Gastroesophageal sphincter (tissue), 4 donors: ENCODE results near the gene TXNRD1. TPM values are rescaled to one million over a fixed set of nuclear protein-coding genes. Genes with fewer than 3 reads are reported as not detected.

Experiments
- ATAC-seq: fragments of 150-250 bp; one replicate; pipeline ENCODE4 v1.9.1; 2016; ENCODE audit warnings: mild to moderate bottlenecking, moderate library complexity
- H3K27ac ChIP-seq, 4 donors: fragments of 200-600 bp; sonication (generic) in 3 of 4; 1 replicate in 3 of 4; 2 replicates in 1 of 4; pipeline ENCODE4 v1.5.1; 2016 to 2019
- H3K27me3 ChIP-seq: fragments of 200-600 bp; sonication (generic); one replicate; pipeline ENCODE4 v1.5.1; 2019
- H3K36me3 ChIP-seq, 2 donors: fragments of 200-600 bp; sonication (generic); one replicate each; pipeline ENCODE4 v1.5.1; 2019; ENCODE audit warnings: control low read depth in 1 of 2
- H3K4me1 ChIP-seq, 3 donors: fragments of 200-600 bp; sonication (generic); 1 replicate in 2 of 3; 2 replicates in 1 of 3; pipeline ENCODE4 v1.5.1; 2016 to 2019; ENCODE audit warnings: control low read depth in 2 of 3
- H3K4me3 ChIP-seq, 2 donors: fragments of 200-600 bp; sonication (generic); one replicate each; pipeline ENCODE4 v1.5.1; 2019; ENCODE audit warnings: mild to moderate bottlenecking in 1 of 2, moderate library complexity in 1 of 2
- H3K9me3 ChIP-seq, 3 donors: fragments of 200-600 bp; sonication (generic); one replicate each; pipeline ENCODE4 v1.5.1; 2017 to 2019; ENCODE audit warnings: control low read depth in 2 of 3
- EP300 ChIP-seq: sonication (generic); formaldehyde crosslinking; IDR thresholded peaks from one replicate; pipeline ENCODE4 v1.6.1; 2017; ENCODE audit warnings: antibody characterized with exemption, mild to moderate bottlenecking
- POLR2A ChIP-seq, 2 donors: fragments of 450-650 bp; IDR thresholded peaks; one replicate each; pipeline ENCODE4 v1.6.1; 2017; ENCODE audit warnings: antibody characterized with exemption in 2 of 2, mild to moderate bottlenecking in 2 of 2, moderate library complexity in 1 of 2
- POLR2AphosphoS5 ChIP-seq: sonication (generic); formaldehyde crosslinking; IDR thresholded peaks from one replicate; pipeline ENCODE4 v1.6.1; 2017; ENCODE audit warnings: antibody characterized with exemption
- WGBS, 2 donors: methylation state at CpG; one replicate each; pipeline ENCODE4 v1.1.5; 2018; ENCODE audit warnings: low coverage in 1 of 2; 5-methylcytosine and 5-hydroxymethylcytosine counted together
- total RNA-seq, 4 donors: library from RNA; depleted of rRNA; stranded (reverse); fragments of >200 nt; gene quantifications; one replicate each; pipeline ENCODE4 v1.1.0, GENCODE V29; 2016
- TF ChIP-seq, protein P1 (sequence below), 4 experiments: fragments of 200-600 bp in 2 of 4; fragments of 450-650 bp in 2 of 4; sonication (generic) in 1 of 4; IDR thresholded peaks; one replicate each; pipeline ENCODE4 v1.5.1; 2017 to 2019; ENCODE audit warnings: antibody characterized with exemption in 4 of 4, mild to moderate bottlenecking in 2 of 4, moderate library complexity in 2 of 4

The TXNRD1 gene
- total RNA-seq, 4 donors from 2014 or later = 230 to 458 (median 305) TPM

DNA sequence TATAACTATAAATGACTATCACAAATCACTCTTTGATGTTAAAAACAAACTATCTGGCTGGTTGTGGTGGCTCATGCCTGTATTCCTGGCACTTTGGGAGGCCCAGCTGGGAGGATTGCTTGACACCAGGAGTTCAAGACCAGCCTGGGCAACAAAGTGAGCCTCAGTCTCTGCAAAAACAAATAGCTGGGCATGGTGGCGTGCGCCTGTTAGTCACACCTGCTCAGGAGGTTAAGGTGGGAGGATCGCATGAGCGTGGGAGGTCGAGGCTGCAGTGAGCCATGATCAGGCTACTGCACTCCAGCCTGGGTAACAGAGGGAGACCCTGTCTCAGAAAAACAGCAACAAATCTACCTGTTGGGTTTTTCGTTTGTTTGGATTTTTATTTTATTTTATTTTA lies 5.4 kb downstream of the TXNRD1 start:
- peak overlapping the region; percentile 89 to 99 (median 93) for H3K27ac ChIP-seq

DNA sequence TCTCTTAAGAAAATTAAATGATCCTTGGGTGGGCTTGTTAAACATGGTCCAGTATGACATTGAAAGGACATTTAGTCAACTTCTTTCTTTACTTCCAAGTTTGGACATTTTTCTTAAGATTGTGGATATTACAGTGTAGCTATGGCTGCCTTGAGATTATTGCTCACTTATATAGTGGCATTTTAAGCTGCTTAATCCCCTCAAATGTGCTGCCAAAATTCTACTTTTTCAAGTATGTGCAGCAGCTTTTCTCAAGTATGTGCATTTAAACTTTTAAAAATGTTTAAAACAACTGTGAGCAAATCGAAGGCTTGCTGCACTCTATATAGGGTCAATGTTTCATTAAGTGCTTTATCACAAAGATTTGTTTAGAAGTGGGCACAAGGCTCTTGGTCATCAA lies 7.4 kb downstream of the TXNRD1 start:
- H3K4me3 ChIP-seq = no peak overlapping the region
- peaks cover 5 to 36% (median 15%) of the 10 kb centered on the region in 3 donors for H3K4me1 ChIP-seq
- no peak for ATAC-seq
- no peak overlapping the region for H3K27ac ChIP-seq
- H3K27me3 ChIP-seq = no peaks in the 10 kb centered on the region
- WGBS, 2 donors = 5 to 78% methylated on average over 1 of the region's 1 CpG
- H3K9me3 ChIP-seq = no peaks in the 10 kb centered on the region
- no peaks in the 10 kb centered on the region for H3K36me3 ChIP-seq
- TF ChIP-seq POLR2AphosphoS5 (no peak), POLR2A (IDR thresholded peaks at IDR 0.05) (no peak), EP300 (no peak)
- TF ChIP-seq, protein P1, sequence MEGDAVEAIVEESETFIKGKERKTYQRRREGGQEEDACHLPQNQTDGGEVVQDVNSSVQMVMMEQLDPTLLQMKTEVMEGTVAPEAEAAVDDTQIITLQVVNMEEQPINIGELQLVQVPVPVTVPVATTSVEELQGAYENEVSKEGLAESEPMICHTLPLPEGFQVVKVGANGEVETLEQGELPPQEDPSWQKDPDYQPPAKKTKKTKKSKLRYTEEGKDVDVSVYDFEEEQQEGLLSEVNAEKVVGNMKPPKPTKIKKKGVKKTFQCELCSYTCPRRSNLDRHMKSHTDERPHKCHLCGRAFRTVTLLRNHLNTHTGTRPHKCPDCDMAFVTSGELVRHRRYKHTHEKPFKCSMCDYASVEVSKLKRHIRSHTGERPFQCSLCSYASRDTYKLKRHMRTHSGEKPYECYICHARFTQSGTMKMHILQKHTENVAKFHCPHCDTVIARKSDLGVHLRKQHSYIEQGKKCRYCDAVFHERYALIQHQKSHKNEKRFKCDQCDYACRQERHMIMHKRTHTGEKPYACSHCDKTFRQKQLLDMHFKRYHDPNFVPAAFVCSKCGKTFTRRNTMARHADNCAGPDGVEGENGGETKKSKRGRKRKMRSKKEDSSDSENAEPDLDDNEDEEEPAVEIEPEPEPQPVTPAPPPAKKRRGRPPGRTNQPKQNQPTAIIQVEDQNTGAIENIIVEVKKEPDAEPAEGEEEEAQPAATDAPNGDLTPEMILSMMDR (IDR thresholded peaks at IDR 0.05) = no peak

More for the DNA sequence above, 5.4 kb downstream of the TXNRD1 start:
- ATAC-seq = no peak
- Histone ChIP-seq H3K4me1 (peaks cover 8 to 46% (median 19%) of the 10 kb centered on the region in 3 donors), H3K4me3 (no peak overlapping the region), H3K27me3 (no peaks in the 10 kb centered on the region), H3K9me3 (no peaks in the 10 kb centered on the region), H3K36me3 (no peaks in the 10 kb centered on the region)
- TF ChIP-seq EP300 (no peak), POLR2AphosphoS5 (no peak), POLR2A (IDR thresholded peaks at IDR 0.05) (no peak)
- TF ChIP-seq, protein P1 (IDR thresholded peaks at IDR 0.05) = no peak
- WGBS, 2 donors = 98 to 100% methylated on average over 5 to 6 of the region's 6 CpGs

DNA sequence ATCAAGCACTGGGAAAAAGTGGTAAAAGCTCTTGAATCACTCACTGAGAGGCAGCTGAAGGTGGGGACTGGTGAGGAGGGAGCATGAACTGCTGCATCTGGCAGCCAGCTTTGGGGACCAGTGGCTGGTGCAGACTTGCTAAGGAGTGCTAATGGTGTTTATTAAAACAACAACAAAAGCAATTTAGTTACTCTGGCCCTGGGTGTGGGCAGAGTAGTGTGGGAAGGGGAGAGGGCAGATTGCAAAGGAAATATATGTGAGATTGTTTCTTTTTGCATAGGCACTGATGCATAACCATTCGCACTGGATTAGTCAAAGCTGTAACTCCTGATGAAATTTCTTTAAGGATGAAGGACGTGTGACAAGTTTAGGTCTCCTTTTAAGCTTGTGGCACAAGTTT lies 8.1 kb downstream of the TXNRD1 start:
- H3K27ac ChIP-seq = no peak overlapping the region
- TF ChIP-seq EP300 = no peak
- peaks cover 5 to 32% (median 13%) of the 10 kb centered on the region in 3 donors for H3K4me1 ChIP-seq
- H3K9me3 ChIP-seq = no peaks in the 10 kb centered on the region
- H3K4me3 ChIP-seq = no peak overlapping the region
- H3K27me3 ChIP-seq = no peaks in the 10 kb centered on the region
- WGBS, 2 donors = 67 to 69% methylated on average over 2 of the region's 2 CpGs
- no peaks in the 10 kb centered on the region for H3K36me3 ChIP-seq
- no peak for ATAC-seq

DNA sequence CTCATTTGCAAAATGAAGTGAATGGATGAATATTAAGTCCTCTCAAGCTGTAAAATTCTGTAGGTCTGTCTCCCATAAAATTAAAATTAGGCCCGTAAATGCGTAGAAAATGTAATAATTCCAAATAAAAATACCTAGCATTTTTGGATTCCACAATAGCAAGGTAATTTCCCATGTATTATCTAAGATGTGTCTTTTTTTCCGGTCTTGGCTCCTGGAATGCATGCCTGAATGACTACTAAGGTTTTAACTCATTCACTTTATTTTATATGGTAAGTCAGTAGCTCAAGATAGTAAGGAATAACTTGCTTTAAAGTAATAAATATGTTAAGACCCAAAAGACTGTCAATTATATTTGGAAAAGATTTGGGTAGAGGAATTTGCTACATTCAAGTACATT lies 11.1 kb downstream of the TXNRD1 start:
- H3K9me3 ChIP-seq = no peaks in the 10 kb centered on the region
- ATAC-seq = no peak
- TF ChIP-seq, protein P1 (IDR thresholded peaks at IDR 0.05) = no peak
- TF ChIP-seq POLR2A (IDR thresholded peaks at IDR 0.05) = no peak
- TF ChIP-seq POLR2AphosphoS5 = no peak
- TF ChIP-seq EP300 = no peak
- WGBS, 2 donors = 67 to 88% methylated on average over 3 of the region's 3 CpGs
- H3K27ac ChIP-seq = no peak overlapping the region
- no peaks in the 10 kb centered on the region for H3K27me3 ChIP-seq
- H3K4me3 ChIP-seq = no peak overlapping the region
- H3K36me3 ChIP-seq = peaks cover 0 to 5% of the 10 kb centered on the region in 2 donors
- H3K4me1 ChIP-seq = peaks cover 0 to 4% (median 0%) of the 10 kb centered on the region in 3 donors

DNA sequence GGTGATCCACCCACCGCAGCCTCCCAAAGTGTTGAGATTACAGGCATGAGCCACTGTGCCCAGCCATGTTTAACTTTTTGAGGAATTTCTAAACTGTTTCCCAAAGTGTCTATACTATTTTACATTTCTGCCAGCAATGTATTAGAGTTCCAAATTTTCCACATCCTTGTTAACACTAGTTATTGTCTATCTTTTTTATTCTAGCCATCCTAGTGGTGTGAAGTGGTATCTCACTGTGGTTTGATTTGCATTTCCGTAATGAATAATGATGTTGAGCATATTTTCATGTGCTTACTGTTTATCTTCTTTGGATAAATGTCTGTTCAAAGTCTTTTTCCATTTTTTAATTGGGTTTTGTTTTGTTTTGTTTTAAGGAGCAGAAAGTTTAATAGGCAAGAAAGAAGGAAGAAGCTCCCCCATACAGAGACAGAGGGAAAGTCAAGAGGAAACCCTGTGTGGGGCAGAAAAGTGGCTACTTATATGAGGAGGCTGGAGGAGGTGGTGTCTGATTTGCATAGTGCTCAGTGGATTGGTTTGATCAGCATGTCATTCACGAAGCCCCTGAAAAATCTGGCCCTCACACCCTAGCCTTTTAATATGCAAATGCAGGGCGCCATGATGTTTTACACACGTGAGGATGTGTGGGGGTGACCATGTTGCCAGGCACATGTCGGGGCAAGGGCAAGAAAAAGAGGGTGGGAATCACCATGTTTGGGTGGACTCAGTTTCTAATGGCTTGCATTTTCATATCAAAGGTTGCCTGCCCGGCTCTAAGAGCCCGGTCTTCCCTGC lies 14.9 kb downstream of the TXNRD1 start:
- H3K27me3 ChIP-seq = no peaks in the 10 kb centered on the region
- TF ChIP-seq POLR2A (IDR thresholded peaks at IDR 0.05) = no peak
- no peak for TF ChIP-seq POLR2AphosphoS5
- TF ChIP-seq, protein P1 (IDR thresholded peaks at IDR 0.05) = no peak
- TF ChIP-seq EP300 = no peak

More for the DNA sequence above, 14.9 kb downstream of the TXNRD1 start:
- H3K4me1 ChIP-seq = no peaks in the 10 kb centered on the region
- no peak overlapping the region for H3K27ac ChIP-seq
- H3K9me3 ChIP-seq = peaks cover 0 to 35% (median 0%) of the 10 kb centered on the region in 3 donors
- 79 to 86% methylated on average over 8 of the region's 8 CpGs for WGBS, 2 donors
- H3K36me3 ChIP-seq = peaks cover 0 to 5% of the 10 kb centered on the region in 2 donors
- ATAC-seq = no peak
- H3K4me3 ChIP-seq = no peak overlapping the region
